CD4-positive, alpha-beta T cell treated with Interleukin-6 for 4 hours (primary cell): Measurements from ENCODE around the gene SYNGR2.

Experiments
- DNase-seq: peaks from one replicate; pipeline ENCODE4 v3.0.0-alpha.2; 2020; ENCODE audit warnings: mixed read lengths

SYNGR2 gene

GRCh38 chr17:78206298-78206697 is 37.9 kb downstream of the SYNGR2 start:
- no peak for DNase-seq

- DNase-seq: no peak
These were observed 40.1 kb downstream of the SYNGR2 start for GRCh38 chr17:78208486-78208885.

GRCh38 chr17:78210111-78210510 is 41.7 kb downstream of the SYNGR2 start:
- no peak for DNase-seq

- no peak for DNase-seq
These were observed 42.7 kb downstream of the SYNGR2 start for GRCh38 chr17:78211032-78211431.

- peak; percentile 92 for DNase-seq
These were observed 45.8 kb downstream of the SYNGR2 start, which contains the start of gene BIRC5 for GRCh38 chr17:78214016-78214705. TSS of gene BIRC5 (plus strand) at chr17:78214253. CDS start at chr17:78214317, 64 bp downstream.

GRCh38 chr17:78214706-78215061 is 46.3 kb downstream of the SYNGR2 start:
- no peak for DNase-seq

GRCh38 chr17:78219396-78220150 is 51.2 kb downstream of the SYNGR2 start:
- no peak for DNase-seq
